Prostate gland (tissue), 2 donors: ENCODE measurements around the gene GPSM1. TPM values are rescaled to one million over a fixed set of nuclear protein-coding genes. Genes with fewer than 3 reads are reported as not detected.

Source experiments
- DNase-seq: peaks from one replicate; pipeline ENCODE4 v3.0.0-alpha.2; 2019; ENCODE audit warnings: low spot score
- H3K27ac ChIP-seq, 2 donors: fragments of 200-600 bp; sonication (generic); 2 replicates each; pipeline ENCODE4 v1.5.1; 2017 to 2019
- H3K27me3 ChIP-seq: fragments of 200-600 bp; sonication (generic); replicated peaks from 2 replicates; pipeline ENCODE4 v1.5.1; 2019; ENCODE audit not compliant: insufficient read depth
- H3K36me3 ChIP-seq, 2 donors: fragments of 200-600 bp; sonication (generic); 1 replicate in 1 of 2; 2 replicates in 1 of 2; pipeline versions ENCODE4 v1.5.1 to v1.8.1; 2017 to 2019
- H3K4me1 ChIP-seq: fragments of 200-600 bp; sonication (generic); replicated peaks from 2 replicates; pipeline ENCODE4 v1.5.1; 2019
- H3K4me3 ChIP-seq, 2 donors: fragments of 200-600 bp; sonication (generic); 2 replicates each; pipeline ENCODE4 v1.5.1; 2017 to 2019
- H3K9me3 ChIP-seq: fragments of 200-600 bp; sonication (generic); 2 replicates; pipeline ENCODE4 v1.5.1; 2017
- CTCF ChIP-seq, 4 experiments: fragments of 200-600 bp in 2 of 4; fragments of 450-650 bp in 2 of 4; sonication (generic) in 2 of 4; IDR thresholded peaks; 1 replicate in 3 of 4; 2 replicates in 1 of 4; pipeline ENCODE4 v1.5.1; 2016 to 2019; ENCODE audit warnings: antibody characterized with exemption in 4 of 4, mild to moderate bottlenecking in 2 of 4, moderate library complexity in 2 of 4
- POLR2A ChIP-seq: fragments of 450-650 bp; IDR thresholded peaks from one replicate; pipeline ENCODE4 v1.6.1; 2016; ENCODE audit warnings: antibody characterized with exemption, mild to moderate bottlenecking
- POLR2AphosphoS5 ChIP-seq: sonication (generic); formaldehyde crosslinking; IDR thresholded peaks from one replicate; pipeline ENCODE4 v1.6.1; 2017; ENCODE audit warnings: antibody characterized with exemption
- WGBS: methylation state at CpG from one replicate; pipeline ENCODE4 v1.1.5; 2018; 5-methylcytosine and 5-hydroxymethylcytosine counted together
- intact Hi-C: fragments of 100-400 bp; cut with DNase I; formaldehyde crosslinking; loops from one replicate; pipeline ENCODE4 v1.14.2; 2022
- total RNA-seq, 2 donors: library from RNA; depleted of rRNA; stranded (reverse); fragments of >200 nt; gene quantifications; one replicate each; pipeline ENCODE4 v1.1.0, GENCODE V29; 2016

The GPSM1 gene
- total RNA-seq, 2 donors from 2014 or later, result 11.3 to 89.2 TPM

DNA sequence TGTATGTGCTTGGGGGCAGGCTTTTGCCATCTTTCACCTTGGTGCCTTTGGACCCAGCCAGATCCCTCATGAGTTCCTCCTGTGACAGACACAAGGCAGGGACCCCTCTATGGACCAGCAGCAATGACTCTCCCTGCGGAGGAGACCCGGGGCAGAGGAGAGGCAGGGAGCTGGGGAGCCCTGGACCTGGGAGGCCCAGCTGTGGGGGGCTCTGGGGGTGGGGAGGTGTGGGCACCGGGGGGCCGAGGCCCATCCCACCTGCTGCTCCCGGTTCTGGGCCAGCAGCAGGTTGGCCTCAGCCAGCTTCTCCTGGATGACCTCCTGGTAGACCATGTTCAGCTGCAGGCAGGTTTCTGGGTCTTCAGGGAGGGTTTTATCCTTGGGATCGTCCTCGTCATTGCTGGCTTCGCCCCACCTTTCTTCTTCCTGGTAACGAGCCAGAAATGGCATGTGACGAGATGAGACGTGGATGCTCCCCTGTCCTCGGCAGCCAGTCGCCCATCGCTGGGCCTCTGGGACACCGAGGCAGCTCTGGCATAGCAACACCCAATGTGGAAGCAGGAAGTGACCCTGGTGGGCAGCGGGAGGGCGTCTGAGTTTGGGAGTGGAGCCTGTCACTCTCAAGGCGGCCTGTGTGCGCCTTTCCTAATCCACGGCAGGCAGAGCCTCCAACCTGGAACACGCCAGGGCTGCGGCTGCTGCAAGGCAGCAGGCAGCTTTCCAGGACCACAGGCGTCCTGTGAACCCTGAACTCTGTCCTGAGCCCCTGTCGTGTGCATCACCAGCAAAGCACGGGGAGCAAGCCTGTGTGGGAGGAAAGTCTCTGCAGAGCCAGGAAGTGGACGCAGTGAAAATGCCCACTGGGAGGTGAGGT is 68.2 kb downstream of the GPSM1 start:
- WGBS, result 85% methylated on average over 26 of the region's 26 CpGs

GRCh38 chr9:136396219-136396515 is 68.8 kb downstream of the GPSM1 start:
- Histone ChIP-seq H3K4me3 (no peak overlapping the region), H3K36me3 (peaks cover 14 to 27% of the 10 kb centered on the region in 2 donors), H3K27ac (no peak overlapping the region), H3K4me1 (peaks cover 12% of the 10 kb centered on the region), H3K9me3 (no peaks in the 10 kb centered on the region), H3K27me3 (no peaks in the 10 kb centered on the region)
- DNase-seq, result no peak
- no peak for TF ChIP-seq POLR2A
- no peak for TF ChIP-seq CTCF (IDR thresholded peaks at IDR 0.05)
- no peak for TF ChIP-seq POLR2AphosphoS5
- intact Hi-C loops, result no loop called here
- WGBS, result 54% methylated on average over 4 of the region's 4 CpGs

More for the DNA sequence above, 68.2 kb downstream of the GPSM1 start:
- TF ChIP-seq CTCF (IDR thresholded peaks at IDR 0.05) (no peak), POLR2A (no peak), POLR2AphosphoS5 (no peak)
- Histone ChIP-seq H3K27ac (no peak overlapping the region), H3K9me3 (no peaks in the 10 kb centered on the region), H3K4me3 (no peak overlapping the region), H3K36me3 (peaks cover 14 to 27% of the 10 kb centered on the region in 2 donors), H3K4me1 (peaks cover 12% of the 10 kb centered on the region), H3K27me3 (no peaks in the 10 kb centered on the region)
- DNase-seq, result no peak
- intact Hi-C loops, result no loop called here

DNA sequence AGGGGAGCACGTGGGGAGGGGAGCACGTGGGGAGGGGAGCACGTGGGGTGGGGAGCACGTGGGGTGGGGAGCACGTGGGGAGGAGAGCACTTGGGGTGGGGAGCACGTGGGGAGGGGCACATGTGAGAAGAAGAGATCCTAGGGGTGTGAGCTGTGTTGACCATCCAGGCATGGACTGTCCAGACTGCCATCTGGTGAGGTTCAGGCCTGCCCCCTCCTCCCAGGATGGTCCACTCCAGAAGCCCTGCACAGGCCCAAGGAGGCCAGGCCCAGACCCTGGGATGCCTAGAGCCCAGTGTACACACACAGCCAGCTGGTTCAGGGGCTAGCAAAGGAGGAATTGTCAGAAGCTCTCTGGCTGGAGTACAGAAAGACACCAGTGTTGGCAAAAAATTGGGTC is 70.3 kb downstream of the GPSM1 start:
- Histone ChIP-seq H3K4me1 (peaks cover 12% of the 10 kb centered on the region), H3K36me3 (peaks cover 11 to 19% of the 10 kb centered on the region in 2 donors), H3K4me3 (no peak overlapping the region), H3K27me3 (no peaks in the 10 kb centered on the region), H3K27ac (no peak overlapping the region), H3K9me3 (no peaks in the 10 kb centered on the region)
- intact Hi-C loops, result no loop called here
- 77% methylated on average over 6 of the region's 6 CpGs for WGBS
- no peak for TF ChIP-seq CTCF (IDR thresholded peaks at IDR 0.05)
- no peak for TF ChIP-seq POLR2AphosphoS5
- TF ChIP-seq POLR2A, result no peak
- no peak for DNase-seq

DNA sequence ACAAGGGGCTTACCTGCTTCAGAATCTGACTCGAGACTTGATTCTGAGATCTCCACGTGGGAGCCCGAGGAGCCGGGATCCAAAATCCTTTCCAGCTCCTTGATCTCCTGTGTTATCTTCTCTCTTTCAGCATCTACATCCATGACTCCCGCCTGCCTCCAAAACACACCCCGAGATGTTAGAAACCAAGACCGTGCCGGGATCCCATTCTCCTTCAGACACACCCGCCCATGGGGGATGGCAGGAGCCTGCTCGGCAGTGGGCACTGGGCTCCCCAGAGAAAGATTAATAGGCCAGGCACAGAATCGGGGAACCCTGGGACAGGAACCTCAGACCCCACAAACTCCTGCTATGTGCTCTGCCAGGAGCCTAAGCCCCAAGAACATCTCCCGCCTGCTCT is 70.9 kb downstream of the GPSM1 start:
- TF ChIP-seq CTCF (IDR thresholded peaks at IDR 0.05), result no peak
- no peak for TF ChIP-seq POLR2A
- no peak for TF ChIP-seq POLR2AphosphoS5
- Histone ChIP-seq H3K27me3 (no peaks in the 10 kb centered on the region), H3K27ac (no peak overlapping the region), H3K9me3 (no peaks in the 10 kb centered on the region), H3K4me3 (no peak overlapping the region), H3K4me1 (peaks cover 12% of the 10 kb centered on the region), H3K36me3 (peaks cover 11 to 17% of the 10 kb centered on the region in 2 donors)
- DNase-seq, result no peak
- intact Hi-C loops, result no loop called here
- WGBS, result 94% methylated on average over 12 of the region's 12 CpGs
